KG1 (cell line): ENCODE data around the gene MAGEC1.
"Not testable (repeated sequence)": the region's sequence is repeated elsewhere in the genome, so short reads cannot be mapped to it uniquely, and the experiment has no call there.

Experiments
- DNase-seq: peaks from one replicate; lab custom pipeline; 2025; lab: John Stamatoyannopoulos, UW

MAGEC1 gene, protein sequence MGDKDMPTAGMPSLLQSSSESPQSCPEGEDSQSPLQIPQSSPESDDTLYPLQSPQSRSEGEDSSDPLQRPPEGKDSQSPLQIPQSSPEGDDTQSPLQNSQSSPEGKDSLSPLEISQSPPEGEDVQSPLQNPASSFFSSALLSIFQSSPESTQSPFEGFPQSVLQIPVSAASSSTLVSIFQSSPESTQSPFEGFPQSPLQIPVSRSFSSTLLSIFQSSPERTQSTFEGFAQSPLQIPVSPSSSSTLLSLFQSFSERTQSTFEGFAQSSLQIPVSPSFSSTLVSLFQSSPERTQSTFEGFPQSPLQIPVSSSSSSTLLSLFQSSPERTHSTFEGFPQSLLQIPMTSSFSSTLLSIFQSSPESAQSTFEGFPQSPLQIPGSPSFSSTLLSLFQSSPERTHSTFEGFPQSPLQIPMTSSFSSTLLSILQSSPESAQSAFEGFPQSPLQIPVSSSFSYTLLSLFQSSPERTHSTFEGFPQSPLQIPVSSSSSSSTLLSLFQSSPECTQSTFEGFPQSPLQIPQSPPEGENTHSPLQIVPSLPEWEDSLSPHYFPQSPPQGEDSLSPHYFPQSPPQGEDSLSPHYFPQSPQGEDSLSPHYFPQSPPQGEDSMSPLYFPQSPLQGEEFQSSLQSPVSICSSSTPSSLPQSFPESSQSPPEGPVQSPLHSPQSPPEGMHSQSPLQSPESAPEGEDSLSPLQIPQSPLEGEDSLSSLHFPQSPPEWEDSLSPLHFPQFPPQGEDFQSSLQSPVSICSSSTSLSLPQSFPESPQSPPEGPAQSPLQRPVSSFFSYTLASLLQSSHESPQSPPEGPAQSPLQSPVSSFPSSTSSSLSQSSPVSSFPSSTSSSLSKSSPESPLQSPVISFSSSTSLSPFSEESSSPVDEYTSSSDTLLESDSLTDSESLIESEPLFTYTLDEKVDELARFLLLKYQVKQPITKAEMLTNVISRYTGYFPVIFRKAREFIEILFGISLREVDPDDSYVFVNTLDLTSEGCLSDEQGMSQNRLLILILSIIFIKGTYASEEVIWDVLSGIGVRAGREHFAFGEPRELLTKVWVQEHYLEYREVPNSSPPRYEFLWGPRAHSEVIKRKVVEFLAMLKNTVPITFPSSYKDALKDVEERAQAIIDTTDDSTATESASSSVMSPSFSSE

DNA sequence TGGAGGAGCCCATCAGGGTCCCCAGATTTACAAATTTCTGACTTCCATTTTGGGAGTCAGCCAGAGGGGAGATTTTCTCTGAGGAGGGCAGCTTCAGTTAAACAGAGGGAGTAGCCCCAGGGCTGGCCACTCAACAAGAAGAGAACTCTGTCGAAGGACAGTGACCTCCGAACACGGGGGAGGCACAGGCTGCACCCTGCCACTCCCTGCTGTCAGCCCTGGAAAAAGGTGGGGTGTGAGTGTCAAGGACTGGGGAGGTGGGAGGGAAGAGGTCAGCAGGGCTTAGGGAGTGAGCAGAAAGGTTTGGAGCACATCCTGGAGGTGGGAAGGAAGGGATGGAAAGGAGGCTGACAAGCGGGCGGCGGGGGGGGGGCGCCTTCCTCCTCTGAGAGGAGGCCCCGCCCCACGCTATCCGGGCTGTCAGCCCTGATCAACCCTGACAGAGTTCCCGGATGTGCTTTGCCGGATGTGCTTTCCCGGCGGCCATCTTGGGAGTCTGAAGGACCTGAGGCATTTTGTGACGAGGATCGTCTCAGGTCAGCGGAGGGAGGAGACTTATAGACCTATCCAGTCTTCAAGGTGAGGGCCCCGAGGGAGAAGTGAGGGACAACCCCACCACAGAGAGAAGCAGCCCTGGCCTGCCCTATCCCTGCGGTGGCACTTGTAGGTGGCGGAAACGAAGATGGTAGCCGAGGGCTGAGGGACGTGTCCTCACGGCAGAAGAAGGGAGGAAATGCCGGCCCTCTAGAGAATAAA is at the start of gene MAGEC1:
Gene MAGEC1, plus strand, starts transcription at position 495 of the 756 bp plus-strand sequence. CDS start 1,179 bp downstream, outside the sequence.
- DNase-seq = no peak

DNA sequence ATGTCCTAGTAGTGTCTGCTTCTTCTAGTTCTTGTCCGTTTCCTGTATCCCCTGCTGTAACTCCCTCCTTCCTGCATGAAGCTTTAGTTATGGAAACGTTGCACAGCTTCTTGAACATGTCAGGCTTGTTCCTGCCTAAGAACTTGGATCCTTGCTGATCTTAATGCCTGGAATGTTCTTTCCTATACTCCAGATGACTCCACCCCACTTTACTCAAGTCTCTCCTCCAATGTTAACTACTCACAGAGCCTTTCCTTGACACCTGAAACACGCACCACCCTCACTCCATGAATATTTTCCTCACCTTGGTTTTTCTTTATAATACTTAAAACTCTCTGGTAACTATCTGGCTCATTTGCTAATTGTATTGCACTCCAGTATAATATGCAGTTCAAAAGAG is 46.2 kb upstream of the MAGEC1 start:
- DNase-seq = no peak

DNA sequence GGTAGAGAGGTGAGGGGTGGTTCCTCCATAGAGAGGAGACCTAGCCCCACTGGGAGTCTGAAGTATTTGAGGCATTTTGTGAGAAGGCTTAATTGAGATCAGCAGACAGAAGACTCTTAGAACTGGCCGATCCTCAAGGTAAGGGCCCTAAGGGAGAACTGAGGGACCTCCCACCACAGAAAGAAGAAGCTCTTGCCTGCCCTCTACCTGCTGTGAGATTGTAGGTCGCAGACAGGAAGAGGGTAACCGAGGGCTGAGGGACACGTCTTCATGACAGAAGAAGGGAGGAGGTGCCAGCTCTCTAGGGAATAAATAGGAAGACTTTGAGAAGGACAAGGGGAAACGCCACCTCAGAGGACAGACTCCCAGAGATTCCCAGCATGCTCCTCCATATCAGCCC is 24.1 kb upstream of the MAGEC1 start:
- DNase-seq = no peak

GRCh38 chrX:141888811-141889210 is 14.9 kb upstream of the MAGEC1 start:
- DNase-seq = not testable (repeated sequence)

GRCh38 chrX:141894733-141895132 is 9.0 kb upstream of the MAGEC1 start:
- no peak for DNase-seq

GRCh38 chrX:141897690-141898089 is 6.0 kb upstream of the MAGEC1 start:
- DNase-seq = no peak

DNA sequence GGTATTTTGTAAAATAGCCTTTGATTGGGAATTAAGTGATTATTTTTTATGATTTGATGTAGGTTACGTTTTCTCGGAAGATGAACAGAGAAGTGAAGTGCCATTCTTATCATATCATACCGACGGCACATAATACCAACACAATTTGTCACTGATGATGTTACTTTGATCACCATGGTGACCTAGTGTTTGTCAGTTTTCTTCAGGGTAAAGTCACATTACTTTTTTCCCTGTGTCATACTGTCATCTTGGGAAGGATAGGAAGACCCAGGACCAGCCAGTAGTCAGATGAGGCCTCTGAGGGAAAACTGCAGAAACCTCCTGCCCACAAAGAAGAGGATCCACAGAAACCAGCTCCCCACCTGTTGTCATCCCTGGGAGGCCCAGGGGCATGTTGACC is 1.3 kb upstream of the MAGEC1 start:
- DNase-seq = no peak

GRCh38 chrX:141904262-141904661 is 568 bp downstream of the MAGEC1 start:
- DNase-seq = no peak

- DNase-seq = no peak
Measured at GRCh38 chrX:141917801-141918200, 14.1 kb downstream of the MAGEC1 start.

- no peak for DNase-seq
Measured at GRCh38 chrX:141924293-141924692, 20.6 kb downstream of the MAGEC1 start.

DNA sequence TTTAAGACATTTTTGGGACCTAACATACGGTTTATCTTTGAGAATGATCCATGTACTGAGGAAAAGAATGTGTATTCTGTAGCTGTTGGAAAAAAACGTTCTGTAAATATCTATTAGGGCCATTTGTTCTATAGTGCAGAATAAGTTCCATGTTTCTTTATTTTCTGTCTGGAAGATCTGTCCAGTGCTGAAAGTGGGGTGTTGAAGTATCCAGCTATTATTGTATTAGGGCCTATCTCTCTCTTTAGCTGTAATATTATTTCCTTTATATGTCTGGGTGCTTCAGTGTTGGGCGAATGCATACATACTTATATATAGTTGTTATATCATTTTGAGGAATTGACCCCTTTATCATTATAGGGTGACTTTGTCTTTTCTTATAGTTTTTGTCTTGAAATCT is 24.7 kb downstream of the MAGEC1 start:
- no peak for DNase-seq

- no peak for DNase-seq
Measured at GRCh38 chrX:141934059-141934641, 30.5 kb downstream of the MAGEC1 start.

- DNase-seq = no peak
Measured at GRCh38 chrX:141935645-141936044, 32.0 kb downstream of the MAGEC1 start.

GRCh38 chrX:141936080-141936479 is 32.4 kb downstream of the MAGEC1 start:
- DNase-seq = no peak

DNA sequence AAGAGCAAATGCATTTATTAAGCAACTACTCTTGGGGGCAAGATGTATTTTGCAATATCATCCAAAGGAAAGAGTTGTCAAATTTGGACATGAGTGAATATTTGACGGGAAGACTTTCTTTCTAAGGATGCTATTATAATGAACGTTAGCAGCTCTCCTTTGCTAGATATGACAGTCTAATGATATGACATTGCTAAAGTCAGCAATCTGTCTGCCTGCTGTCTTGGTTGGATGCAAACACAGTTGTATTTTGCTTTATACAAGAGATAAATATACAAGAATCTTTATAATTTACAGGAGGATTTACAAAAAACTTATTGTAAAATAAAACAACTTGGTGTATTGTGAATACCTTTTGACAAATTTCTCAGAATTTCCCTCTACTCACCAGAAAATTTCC is 37.5 kb downstream of the MAGEC1 start:
- DNase-seq = no peak

- DNase-seq = no peak
Measured at GRCh38 chrX:141945426-141945825, 41.7 kb downstream of the MAGEC1 start.

DNA sequence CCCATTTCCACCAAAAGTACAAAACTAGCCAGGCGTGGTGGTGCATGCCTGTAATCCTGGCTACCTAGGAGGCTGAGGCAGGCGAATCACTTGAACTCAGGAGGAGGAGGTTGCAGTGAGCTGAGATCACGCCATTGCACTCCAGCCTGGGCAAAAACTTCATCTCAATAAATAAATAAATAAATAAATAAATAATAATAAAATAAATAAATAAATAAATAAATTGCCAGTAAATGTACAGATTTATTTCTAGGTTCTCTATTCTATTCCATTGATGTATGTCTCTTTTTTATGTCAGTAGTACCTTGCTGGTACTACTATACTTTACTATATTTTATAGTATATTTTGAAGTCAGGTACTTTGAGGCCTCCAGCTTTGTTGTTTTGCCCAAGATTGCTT is 43.7 kb downstream of the MAGEC1 start:
- DNase-seq = no peak

DNA sequence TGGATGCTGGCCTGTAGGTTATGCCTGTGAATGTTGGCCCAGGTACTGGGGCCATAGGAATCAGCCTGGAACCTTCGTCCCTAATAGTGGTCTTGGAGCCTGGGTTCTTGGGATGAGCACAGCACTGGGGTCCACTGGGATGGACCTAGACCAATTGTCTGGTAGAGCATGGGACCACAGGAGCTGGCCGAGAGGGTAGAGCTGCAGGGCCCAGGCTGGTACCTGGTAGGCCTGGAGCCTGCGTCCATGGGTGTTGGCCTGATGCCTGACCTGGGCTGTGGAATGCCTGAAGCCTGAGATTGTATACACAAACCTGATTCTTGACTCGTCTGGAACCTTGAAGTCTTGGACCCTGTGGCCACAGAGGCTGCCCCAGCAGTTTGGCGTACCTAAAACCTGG is 48.9 kb downstream of the MAGEC1 start:
- DNase-seq = no peak

DNA sequence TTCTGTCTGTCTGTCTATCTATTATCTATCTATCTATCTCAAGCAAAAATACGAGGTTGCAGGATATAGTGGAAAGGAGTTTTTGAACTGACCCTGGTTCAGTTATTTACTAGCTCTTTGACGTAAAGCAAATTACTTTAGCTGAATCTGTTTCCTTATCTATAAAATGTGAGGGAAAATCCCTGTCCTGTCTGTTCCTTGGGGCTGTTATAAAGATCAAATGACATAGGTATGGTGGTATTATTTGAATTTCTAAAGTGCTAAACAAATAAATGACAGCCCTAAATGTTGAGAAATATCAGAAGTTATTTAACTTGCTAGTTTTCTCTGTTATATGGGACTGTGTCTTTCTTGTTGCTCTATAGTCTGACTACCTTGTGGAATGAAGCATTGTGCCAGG is 55.0 kb downstream of the MAGEC1 start:
- DNase-seq = no peak
